Measurements from ENCODE around the gene SCLT1.

GRCh38 chr4:128940971-128941370 lies 152.4 kb downstream of the SCLT1 start:
- TF ChIP-seq POLR2A (IDR thresholded peaks at IDR 0.05; ENCODE audit: borderline replicate concordance, extremely low read depth, insufficient read depth, insufficient read length) (no peak), POLR2AphosphoS5 (IDR thresholded peaks at IDR 0.05; ENCODE audit: low read depth, low read length) (no peak), TCF7L2 (IDR thresholded peaks at IDR 0.05; ENCODE audit: borderline replicate concordance, extremely low read depth, insufficient read depth, insufficient read length) (no peak), EZH2phosphoT487 (IDR thresholded peaks at IDR 0.05; ENCODE audit: borderline replicate concordance) (no peak), CEBPB (IDR thresholded peaks at IDR 0.05; ENCODE audit: low read depth) (no peak), MAX (IDR thresholded peaks at IDR 0.05) (no peak), REST (IDR thresholded peaks at IDR 0.05; ENCODE audit: low read depth) (no peak), ZBTB33 (IDR thresholded peaks at IDR 0.05; ENCODE audit: extremely low read depth, insufficient replicate concordance, low read length) (no peak), ATF3 (IDR thresholded peaks at IDR 0.05) (no peak), SIN3A (IDR thresholded peaks at IDR 0.05; ENCODE audit: low read depth) (no peak), YY1 (IDR thresholded peaks at IDR 0.05; ENCODE audit: extremely low read depth, insufficient replicate concordance, low read depth, low read length) (no peak), SP1 (IDR thresholded peaks at IDR 0.05; ENCODE audit: low read depth) (no peak), EZH2 (IDR thresholded peaks at IDR 0.05) (no peak)
- TF ChIP-seq, protein P1, sequence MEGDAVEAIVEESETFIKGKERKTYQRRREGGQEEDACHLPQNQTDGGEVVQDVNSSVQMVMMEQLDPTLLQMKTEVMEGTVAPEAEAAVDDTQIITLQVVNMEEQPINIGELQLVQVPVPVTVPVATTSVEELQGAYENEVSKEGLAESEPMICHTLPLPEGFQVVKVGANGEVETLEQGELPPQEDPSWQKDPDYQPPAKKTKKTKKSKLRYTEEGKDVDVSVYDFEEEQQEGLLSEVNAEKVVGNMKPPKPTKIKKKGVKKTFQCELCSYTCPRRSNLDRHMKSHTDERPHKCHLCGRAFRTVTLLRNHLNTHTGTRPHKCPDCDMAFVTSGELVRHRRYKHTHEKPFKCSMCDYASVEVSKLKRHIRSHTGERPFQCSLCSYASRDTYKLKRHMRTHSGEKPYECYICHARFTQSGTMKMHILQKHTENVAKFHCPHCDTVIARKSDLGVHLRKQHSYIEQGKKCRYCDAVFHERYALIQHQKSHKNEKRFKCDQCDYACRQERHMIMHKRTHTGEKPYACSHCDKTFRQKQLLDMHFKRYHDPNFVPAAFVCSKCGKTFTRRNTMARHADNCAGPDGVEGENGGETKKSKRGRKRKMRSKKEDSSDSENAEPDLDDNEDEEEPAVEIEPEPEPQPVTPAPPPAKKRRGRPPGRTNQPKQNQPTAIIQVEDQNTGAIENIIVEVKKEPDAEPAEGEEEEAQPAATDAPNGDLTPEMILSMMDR (IDR thresholded peaks at IDR 0.05 in 2 of 3, conservative IDR thresholded peaks at IDR 0.05 in 1 of 3; ENCODE audit: borderline replicate concordance in 1 of 3, insufficient read depth in 1 of 3, low read depth in 2 of 3, low read length in 2 of 3): no peak

Measured in HCT116 (cell line).